Measurements from ENCODE around the gene FABP7.

FABP7 gene

DNA sequence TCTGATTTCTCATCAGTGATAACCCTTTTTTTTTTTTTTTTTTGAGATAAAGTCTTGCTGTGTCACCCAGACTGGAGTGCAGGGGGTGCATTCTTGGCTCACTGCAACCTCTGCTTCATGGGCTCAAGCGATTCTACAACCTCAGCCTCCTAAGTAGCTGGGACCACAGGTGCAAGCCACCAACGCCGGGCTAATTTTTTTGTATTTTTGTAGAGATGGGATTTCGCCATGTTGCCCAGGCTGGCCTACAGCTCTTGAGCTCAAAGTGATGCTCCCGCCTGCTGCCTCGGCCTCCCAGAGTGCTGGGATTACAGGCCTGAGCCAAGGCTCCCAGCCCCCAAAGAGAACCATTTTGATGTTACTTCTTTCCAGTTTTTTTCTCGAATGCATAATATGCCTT, 2.2 kb downstream of the FABP7 start:
- no peak for TF ChIP-seq PAX5 (IDR thresholded peaks at IDR 0.05; ENCODE audit: insufficient read depth, low read length, severe bottlenecking)
- TF ChIP-seq SPI1 (IDR thresholded peaks at IDR 0.05; ENCODE audit: low read depth, low read length): no peak
- TF ChIP-seq TAF1 (IDR thresholded peaks at IDR 0.05; ENCODE audit: low read depth, low read length): no peak
- TF ChIP-seq POLR2AphosphoS5 (IDR thresholded peaks at IDR 0.05; ENCODE audit: low read depth, low read length): no peak
- no peak for TF ChIP-seq POU2F2 (IDR thresholded peaks at IDR 0.05; ENCODE audit: low read depth, low read length)
- no peak for TF ChIP-seq POLR2A (IDR thresholded peaks at IDR 0.05; ENCODE audit: low read depth, low read length)
- FAIRE-seq: no peak
- DNase-seq (ENCODE audit: insufficient read length, low spot score): no peak

- no peak for FAIRE-seq
- TF ChIP-seq POLR2AphosphoS5 (IDR thresholded peaks at IDR 0.05; ENCODE audit: low read depth, low read length): no peak
- no peak for TF ChIP-seq PAX5 (IDR thresholded peaks at IDR 0.05; ENCODE audit: insufficient read depth, low read length, severe bottlenecking)
- no peak for TF ChIP-seq SPI1 (IDR thresholded peaks at IDR 0.05; ENCODE audit: low read depth, low read length)
- no peak for TF ChIP-seq POU2F2 (IDR thresholded peaks at IDR 0.05; ENCODE audit: low read depth, low read length)
- TF ChIP-seq POLR2A (IDR thresholded peaks at IDR 0.05; ENCODE audit: low read depth, low read length): no peak
- no peak for TF ChIP-seq TAF1 (IDR thresholded peaks at IDR 0.05; ENCODE audit: low read depth, low read length)
- no peak for DNase-seq (ENCODE audit: insufficient read length, low spot score)
Observed at GRCh38 chr6:122783401-122783800, 3.9 kb downstream of the FABP7 start.

DNA sequence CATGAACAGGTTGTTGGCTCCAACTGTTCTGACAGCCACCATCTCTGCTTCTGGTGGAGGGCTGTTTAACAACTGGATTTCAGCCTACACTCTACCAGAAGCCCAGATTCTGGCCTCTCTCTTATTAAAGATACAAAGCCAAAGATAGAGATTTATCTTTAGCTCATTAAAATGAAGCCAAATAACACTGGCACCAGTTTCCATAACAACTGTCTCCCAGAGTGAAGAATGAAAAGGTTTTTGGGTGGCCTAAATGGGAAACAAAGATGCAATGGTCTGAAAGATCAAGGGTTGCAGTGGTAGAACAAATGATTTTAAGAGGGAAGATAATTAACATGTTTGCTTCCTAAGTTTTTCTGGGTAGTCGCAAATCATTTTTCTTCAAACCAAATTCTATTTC, 6.4 kb downstream of the FABP7 start:
- no peak for FAIRE-seq
- TF ChIP-seq POLR2A (IDR thresholded peaks at IDR 0.05; ENCODE audit: low read depth, low read length) (no peak), POLR2AphosphoS5 (IDR thresholded peaks at IDR 0.05; ENCODE audit: low read depth, low read length) (no peak), TAF1 (IDR thresholded peaks at IDR 0.05; ENCODE audit: low read depth, low read length) (no peak), SPI1 (IDR thresholded peaks at IDR 0.05; ENCODE audit: low read depth, low read length) (no peak), PAX5 (IDR thresholded peaks at IDR 0.05; ENCODE audit: insufficient read depth, low read length, severe bottlenecking) (no peak), POU2F2 (IDR thresholded peaks at IDR 0.05; ENCODE audit: low read depth, low read length) (no peak)
- DNase-seq (ENCODE audit: insufficient read length, low spot score): no peak

GRCh38 chr6:122787721-122788120, 8.2 kb downstream of the FABP7 start:
- TF ChIP-seq POLR2AphosphoS5 (IDR thresholded peaks at IDR 0.05; ENCODE audit: low read depth, low read length) (no peak), POU2F2 (IDR thresholded peaks at IDR 0.05; ENCODE audit: low read depth, low read length) (no peak), SPI1 (IDR thresholded peaks at IDR 0.05; ENCODE audit: low read depth, low read length) (no peak), POLR2A (IDR thresholded peaks at IDR 0.05; ENCODE audit: low read depth, low read length) (no peak), TAF1 (IDR thresholded peaks at IDR 0.05; ENCODE audit: low read depth, low read length) (no peak), PAX5 (IDR thresholded peaks at IDR 0.05; ENCODE audit: insufficient read depth, low read length, severe bottlenecking) (no peak)
- FAIRE-seq (no peak), DNase-seq (ENCODE audit: insufficient read length, low spot score) (no peak)

DNA sequence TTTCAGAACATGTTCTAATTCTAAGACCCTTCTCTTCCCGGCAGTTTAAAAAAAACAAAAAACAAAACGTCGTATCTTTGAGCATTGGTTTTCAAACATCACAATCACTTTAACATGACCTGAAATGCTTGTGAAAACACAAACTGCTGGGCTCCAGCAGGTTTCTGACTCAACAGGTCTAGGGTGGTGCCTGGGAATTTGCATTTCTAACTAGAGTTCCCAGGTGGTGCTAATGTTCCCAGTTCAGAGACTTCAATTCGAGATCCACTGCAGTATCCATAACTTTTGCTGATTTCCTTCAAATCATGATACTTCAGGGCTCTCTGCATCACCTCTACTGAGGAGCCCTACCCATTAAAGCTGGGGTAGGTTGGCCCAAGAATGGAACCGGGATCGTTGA, 8.7 kb downstream of the FABP7 start:
- TF ChIP-seq POU2F2 (IDR thresholded peaks at IDR 0.05; ENCODE audit: low read depth, low read length) (no peak), POLR2A (IDR thresholded peaks at IDR 0.05; ENCODE audit: low read depth, low read length) (no peak), SPI1 (IDR thresholded peaks at IDR 0.05; ENCODE audit: low read depth, low read length) (no peak), TAF1 (IDR thresholded peaks at IDR 0.05; ENCODE audit: low read depth, low read length) (no peak), PAX5 (IDR thresholded peaks at IDR 0.05; ENCODE audit: insufficient read depth, low read length, severe bottlenecking) (no peak)
- FAIRE-seq: no peak
- DNase-seq (ENCODE audit: insufficient read length, low spot score): no peak

DNA sequence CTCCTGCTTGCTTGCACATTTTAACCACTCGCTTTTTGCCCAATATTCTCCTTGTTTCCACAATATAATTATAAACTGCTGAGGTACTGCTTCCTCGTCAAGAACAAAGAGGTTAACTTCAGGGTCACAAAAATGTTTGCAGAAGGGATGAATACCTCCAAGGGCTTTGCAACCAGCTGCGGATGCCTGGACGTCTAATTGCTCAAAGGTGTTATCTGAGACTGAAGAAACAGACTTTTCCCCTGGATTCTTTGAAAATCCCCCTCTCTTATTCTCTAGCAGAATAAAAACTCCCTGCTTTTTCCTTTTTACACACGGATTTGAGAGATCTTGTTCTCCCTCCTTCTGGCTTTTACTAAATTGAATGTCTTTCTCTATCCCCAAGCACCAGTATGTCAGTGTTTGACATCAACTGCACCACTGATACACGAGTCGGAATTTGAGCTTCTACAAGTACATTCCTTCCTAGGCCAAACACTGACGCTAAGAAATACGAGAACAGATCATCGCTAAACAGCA, 9.2 kb downstream of the FABP7 start:
- TF ChIP-seq POLR2AphosphoS5 (IDR thresholded peaks at IDR 0.05; ENCODE audit: low read depth, low read length): no peak
- no peak for TF ChIP-seq PAX5 (IDR thresholded peaks at IDR 0.05; ENCODE audit: insufficient read depth, low read length, severe bottlenecking)
- TF ChIP-seq SPI1 (IDR thresholded peaks at IDR 0.05; ENCODE audit: low read depth, low read length): no peak
- TF ChIP-seq POU2F2 (IDR thresholded peaks at IDR 0.05; ENCODE audit: low read depth, low read length): no peak
- TF ChIP-seq TAF1 (IDR thresholded peaks at IDR 0.05; ENCODE audit: low read depth, low read length): no peak
- no peak for TF ChIP-seq POLR2A (IDR thresholded peaks at IDR 0.05; ENCODE audit: low read depth, low read length)
- FAIRE-seq: no peak
- no peak for DNase-seq (ENCODE audit: insufficient read length, low spot score)

DNA sequence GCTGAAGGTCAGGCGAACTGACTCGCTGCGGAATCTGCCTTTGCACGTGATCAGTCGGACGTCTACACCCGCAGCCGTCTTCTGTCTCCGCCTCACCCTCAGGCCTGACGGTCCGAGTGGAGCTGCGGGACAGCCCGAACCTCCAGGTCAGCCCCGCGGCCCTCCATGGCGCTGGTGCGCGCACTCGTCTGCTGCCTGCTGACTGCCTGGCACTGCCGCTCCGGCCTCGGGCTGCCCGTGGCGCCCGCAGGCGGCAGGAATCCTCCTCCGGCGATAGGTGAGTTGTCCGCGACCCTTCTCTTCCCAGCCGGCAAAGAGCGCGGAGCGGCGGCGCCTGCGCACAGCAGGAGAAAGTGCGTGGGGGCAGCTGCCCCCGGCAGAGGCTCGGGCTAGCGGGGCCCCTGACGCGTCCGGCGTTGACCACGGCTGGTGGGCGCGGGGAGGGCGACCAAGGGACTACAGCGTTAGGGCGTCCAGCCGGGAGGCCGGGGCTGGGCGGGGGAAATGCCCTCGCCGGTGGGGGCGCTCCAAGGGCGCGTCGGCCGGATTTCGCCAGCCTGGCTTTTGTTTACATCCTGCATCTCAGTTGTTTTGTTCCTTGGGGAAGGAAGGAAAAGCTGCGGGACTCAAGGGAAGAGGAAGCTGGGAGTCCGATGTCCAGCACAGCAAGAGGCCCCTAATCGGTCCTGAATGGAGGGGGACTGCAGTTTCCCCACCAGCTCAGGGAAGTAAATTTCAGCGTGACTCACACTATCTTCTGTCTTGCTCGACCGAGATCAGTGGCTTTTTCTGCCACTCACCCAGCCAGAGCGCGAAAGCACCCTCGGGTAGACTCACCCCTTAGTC, 9.9 kb downstream of the FABP7 start, which contains the start of gene SMPDL3A:
TSS of gene SMPDL3A (plus strand) at position 77 of the 846 bp plus-strand sequence. CDS start at position 166, 89 bp downstream.
- FAIRE-seq (peak; percentile 67), DNase-seq (ENCODE audit: insufficient read length, low spot score) (peak; percentile 33)

GRCh38 chr6:122790028-122790422, 10.5 kb downstream of the FABP7 start:
- DNase-seq (ENCODE audit: insufficient read length, low spot score) (no peak), FAIRE-seq (no peak)
- TF ChIP-seq POLR2A (IDR thresholded peaks at IDR 0.05; ENCODE audit: low read depth, low read length): no peak
- TF ChIP-seq SPI1 (IDR thresholded peaks at IDR 0.05; ENCODE audit: low read depth, low read length): no peak

More for the DNA sequence above, 9.9 kb downstream of the FABP7 start, which contains the start of gene SMPDL3A:
- no peak for TF ChIP-seq POU2F2 (IDR thresholded peaks at IDR 0.05; ENCODE audit: low read depth, low read length)
- no peak for TF ChIP-seq TAF1 (IDR thresholded peaks at IDR 0.05; ENCODE audit: low read depth, low read length)
- TF ChIP-seq SPI1 (IDR thresholded peaks at IDR 0.05; ENCODE audit: low read depth, low read length): no peak
- TF ChIP-seq POLR2AphosphoS5 (IDR thresholded peaks at IDR 0.05; ENCODE audit: low read depth, low read length): no peak
- TF ChIP-seq POLR2A (IDR thresholded peaks at IDR 0.05; ENCODE audit: low read depth, low read length): no peak
- TF ChIP-seq PAX5 (IDR thresholded peaks at IDR 0.05; ENCODE audit: insufficient read depth, low read length, severe bottlenecking): no peak

DNA sequence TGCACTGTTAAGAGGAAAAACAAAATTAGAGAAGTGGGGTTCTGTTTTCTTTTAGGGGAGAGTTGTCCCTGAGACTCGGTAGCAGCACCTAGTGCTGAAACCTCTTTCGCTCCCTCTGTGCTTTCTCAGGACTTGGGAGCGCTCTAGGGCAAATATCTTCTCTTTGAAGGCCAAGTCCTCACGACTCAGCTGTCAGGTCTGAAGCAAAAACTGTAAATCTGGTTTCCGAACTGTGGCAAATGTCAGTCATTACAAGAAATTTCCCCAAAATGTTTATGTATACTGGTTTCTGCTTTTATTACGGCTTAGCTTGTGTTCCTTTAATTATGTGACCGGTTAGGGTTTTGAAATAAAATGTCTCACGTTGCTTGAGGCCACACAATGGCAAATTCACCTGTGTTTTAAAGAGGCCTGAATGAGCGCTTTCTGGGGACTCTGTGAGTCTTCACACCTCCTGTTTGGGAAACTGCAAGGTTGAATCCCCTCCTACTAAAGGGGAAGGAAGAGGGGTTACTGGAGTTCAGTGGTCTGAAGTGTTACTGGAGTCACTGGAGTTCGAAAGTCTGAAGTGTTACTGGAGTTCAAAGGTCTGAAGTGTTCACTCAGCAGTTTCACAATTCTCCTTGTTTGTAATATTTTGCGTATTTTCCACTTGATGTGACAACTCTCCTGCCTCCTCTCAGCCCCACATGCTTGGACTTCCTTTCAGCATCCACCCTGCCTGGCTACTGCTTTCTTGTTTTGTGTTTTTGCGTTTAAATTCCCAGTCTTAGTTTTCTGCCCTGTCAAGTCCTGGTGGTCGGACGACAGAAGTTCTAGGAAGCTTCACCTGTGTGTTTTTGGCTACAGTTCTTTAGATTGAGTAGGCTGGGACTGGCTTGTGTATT, 11.2 kb downstream of the FABP7 start:
- FAIRE-seq: no peak
- no peak for DNase-seq (ENCODE audit: insufficient read length, low spot score)
- TF ChIP-seq POLR2A (IDR thresholded peaks at IDR 0.05; ENCODE audit: low read depth, low read length) (no peak), POU2F2 (IDR thresholded peaks at IDR 0.05; ENCODE audit: low read depth, low read length) (no peak), SPI1 (IDR thresholded peaks at IDR 0.05; ENCODE audit: low read depth, low read length) (no peak), PAX5 (IDR thresholded peaks at IDR 0.05; ENCODE audit: insufficient read depth, low read length, severe bottlenecking) (no peak), TAF1 (IDR thresholded peaks at IDR 0.05; ENCODE audit: low read depth, low read length) (no peak), POLR2AphosphoS5 (IDR thresholded peaks at IDR 0.05; ENCODE audit: low read depth, low read length) (no peak)

Data from GM12891 (cell line).